K562 (cell line): ENCODE measurements around the gene KSR2.

ENCODE experiments used
- ATF6 ChIP-seq: sonication (generic); formaldehyde crosslinking; IDR thresholded peaks from 2 replicates; pipeline ENCODE4 v1.4.0; 2020; ENCODE audit warnings: mild to moderate bottlenecking, missing genetic modification reagents
- CBX1 ChIP-seq: sonication (generic); IDR thresholded peaks from 2 replicates; pipeline ENCODE4 v1.6.1; 2016; ENCODE audit warnings: antibody characterized with exemption, low read depth, mild to moderate bottlenecking
- COPS2 ChIP-seq: fragments of 450-650 bp; conservative IDR thresholded peaks from 2 replicates; pipeline ENCODE4 v1.6.1; 2016; ENCODE audit warnings: mild to moderate bottlenecking, moderate library complexity
- CTCF ChIP-seq, 3 experiments: IDR thresholded peaks in 2 of 3; conservative IDR thresholded peaks in 1 of 3; 2 replicates each; pipeline ENCODE4 v1.5.1; 2011 to 2012; ENCODE audit warnings: low read length in 3 of 3, mild to moderate bottlenecking in 3 of 3, control low read depth in 2 of 3, improper control_type of control experiment in 1 of 3, inconsistent platforms in 1 of 3, low read depth in 1 of 3, mixed read lengths in 1 of 3, moderate library complexity in 1 of 3; ENCODE audit not compliant: insufficient read depth in 2 of 3
- ETV5 ChIP-seq: sonication (generic); formaldehyde crosslinking; IDR thresholded peaks from 2 replicates; pipeline ENCODE4 v1.4.0; 2020; ENCODE audit warnings: low read depth, mild to moderate bottlenecking, missing genetic modification reagents
- PTRF ChIP-seq: fragments of 450-650 bp; IDR thresholded peaks from 2 replicates; pipeline ENCODE4 v1.6.1; 2016; ENCODE audit warnings: mild to moderate bottlenecking, missing genetic modification characterization, missing compliant biosample characterization
- RBM39 ChIP-seq: fragments of 200-400 bp; formaldehyde crosslinking; optimal IDR thresholded peaks from 2 replicates; pipeline ENCODE3; 2018; ENCODE audit warnings: low read depth, low read length
- SMARCA4 ChIP-seq: fragments of 450-650 bp; IDR thresholded peaks from 2 replicates; pipeline ENCODE4 v1.6.1; 2016
- TARDBP ChIP-seq: fragments of 450-650 bp; IDR thresholded peaks from 2 replicates; pipeline ENCODE4 v1.6.1; 2016
- ZNF3 ChIP-seq: fragments of 250-450 bp; sonication (Bioruptor Pico); IDR thresholded peaks from 2 replicates; pipeline ENCODE4 v1.5.0; 2021; ENCODE audit warnings: mild to moderate bottlenecking, moderate library complexity

- no peak for TF ChIP-seq ETV5 (CRISPR knock-in tag)
- TF ChIP-seq TARDBP, result no peak
- TF ChIP-seq SMARCA4, result no peak
- no peak for TF ChIP-seq ATF6 (CRISPR knock-in tag)
- TF ChIP-seq CTCF (IDR thresholded peaks at IDR 0.05 in 2 of 3, conservative IDR thresholded peaks at IDR 0.05 in 1 of 3; ENCODE audit: insufficient read depth in 2 of 3, low read depth in 1 of 3, low read length in 3 of 3), result no peak
- no peak for TF ChIP-seq COPS2
- no peak for TF ChIP-seq RBM39
- no peak for TF ChIP-seq ZNF3 (CRISPR knock-in tag)
- no peak for TF ChIP-seq PTRF (tag)
- no peak for TF ChIP-seq CBX1
These were observed 441.3 kb downstream of the KSR2 start for GRCh38 chr12:117527479-117527855.
